Placental pericyte (primary cell): ENCODE measurements around the gene RBM26. TPM values are rescaled to one million over a fixed set of nuclear protein-coding genes. Genes with fewer than 3 reads are reported as not detected.

Experiments used
- small RNA-seq: library from RNA; depleted of rRNA; stranded (forward); fragments of <200 nt; gene quantifications from one replicate; pipeline ENCODE3, GENCODE V24; 2012; ENCODE audit warnings: low replicate concordance
- total RNA-seq: library from RNA; depleted of rRNA; stranded (reverse); fragments of >200 nt; gene quantifications from 2 replicates; pipeline ENCODE4 v1.2.3, GENCODE V29; 2012

Gene RBM26, protein sequence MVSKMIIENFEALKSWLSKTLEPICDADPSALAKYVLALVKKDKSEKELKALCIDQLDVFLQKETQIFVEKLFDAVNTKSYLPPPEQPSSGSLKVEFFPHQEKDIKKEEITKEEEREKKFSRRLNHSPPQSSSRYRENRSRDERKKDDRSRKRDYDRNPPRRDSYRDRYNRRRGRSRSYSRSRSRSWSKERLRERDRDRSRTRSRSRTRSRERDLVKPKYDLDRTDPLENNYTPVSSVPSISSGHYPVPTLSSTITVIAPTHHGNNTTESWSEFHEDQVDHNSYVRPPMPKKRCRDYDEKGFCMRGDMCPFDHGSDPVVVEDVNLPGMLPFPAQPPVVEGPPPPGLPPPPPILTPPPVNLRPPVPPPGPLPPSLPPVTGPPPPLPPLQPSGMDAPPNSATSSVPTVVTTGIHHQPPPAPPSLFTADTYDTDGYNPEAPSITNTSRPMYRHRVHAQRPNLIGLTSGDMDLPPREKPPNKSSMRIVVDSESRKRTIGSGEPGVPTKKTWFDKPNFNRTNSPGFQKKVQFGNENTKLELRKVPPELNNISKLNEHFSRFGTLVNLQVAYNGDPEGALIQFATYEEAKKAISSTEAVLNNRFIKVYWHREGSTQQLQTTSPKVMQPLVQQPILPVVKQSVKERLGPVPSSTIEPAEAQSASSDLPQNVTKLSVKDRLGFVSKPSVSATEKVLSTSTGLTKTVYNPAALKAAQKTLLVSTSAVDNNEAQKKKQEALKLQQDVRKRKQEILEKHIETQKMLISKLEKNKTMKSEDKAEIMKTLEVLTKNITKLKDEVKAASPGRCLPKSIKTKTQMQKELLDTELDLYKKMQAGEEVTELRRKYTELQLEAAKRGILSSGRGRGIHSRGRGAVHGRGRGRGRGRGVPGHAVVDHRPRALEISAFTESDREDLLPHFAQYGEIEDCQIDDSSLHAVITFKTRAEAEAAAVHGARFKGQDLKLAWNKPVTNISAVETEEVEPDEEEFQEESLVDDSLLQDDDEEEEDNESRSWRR
- 27.1 and 40.9 TPM in 2 replicates for total RNA-seq

DNA sequence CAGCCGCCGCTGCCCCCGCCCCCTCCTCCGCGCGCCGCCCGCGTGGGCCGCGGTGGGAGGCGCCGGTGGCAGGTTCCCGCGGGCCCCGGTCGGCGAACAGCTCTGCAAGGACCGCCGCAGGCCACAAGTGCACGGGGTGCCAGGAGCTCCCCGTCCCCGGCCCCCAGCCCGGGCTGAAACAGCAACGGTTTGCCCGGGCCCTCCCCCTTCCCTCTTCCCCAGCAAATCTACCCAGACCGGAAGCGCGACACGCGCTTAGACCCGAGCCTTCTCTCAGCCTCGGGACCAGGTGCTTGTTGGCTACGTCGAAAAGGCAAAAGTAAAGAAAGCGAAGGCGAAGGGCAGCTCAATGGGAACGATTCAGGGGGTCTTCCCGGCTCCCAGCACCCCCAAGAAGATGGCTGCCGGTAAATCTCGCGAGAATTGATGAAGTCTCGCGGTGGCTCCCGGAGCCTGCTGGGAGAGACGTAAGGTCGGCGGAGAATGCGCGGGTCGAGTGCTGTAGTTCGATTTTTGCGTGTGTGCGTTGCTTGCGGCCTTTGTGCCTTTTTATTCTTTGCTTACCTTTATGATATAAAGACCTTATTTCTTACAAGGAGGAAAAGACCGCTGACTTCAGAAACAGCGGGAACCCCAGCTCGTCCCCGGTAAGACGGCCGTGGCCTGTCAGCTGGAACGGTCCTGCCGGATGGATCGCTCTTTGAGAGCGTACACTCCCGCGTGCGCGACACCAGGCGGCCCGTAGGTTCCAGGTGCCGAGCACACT, at the start of gene RBM26:
RBM26 (minus strand) TSS at position 425 of the 766 bp plus-strand sequence. CDS start 481 bp downstream, outside the sequence.

Small RNA genes within 50 kb of the gene (small RNA-seq; reads per million reads assigned to genes)
- gene RNA5SP33 = not detected

Other genes with a start within 250 kb of the RBM26 start
- gene NDFIP2, start 74.9 kb upstream of the RBM26 start, total RNA-seq = 42.5 and 61.0 TPM in 2 replicates